ENCODE results near the gene CDC45. TPM values are rescaled to one million over a fixed set of nuclear protein-coding genes. Genes with fewer than 3 reads are reported as not detected.
"Not testable (repeated sequence)": the region's sequence is repeated elsewhere in the genome, so short reads cannot be mapped to it uniquely, and the experiment has no call there.

Gene CDC45
- total and polyA plus RNA-seq, 7 donors, result 0.14 to 16.6 (median 6.1) TPM; not detected in 3

DNA sequence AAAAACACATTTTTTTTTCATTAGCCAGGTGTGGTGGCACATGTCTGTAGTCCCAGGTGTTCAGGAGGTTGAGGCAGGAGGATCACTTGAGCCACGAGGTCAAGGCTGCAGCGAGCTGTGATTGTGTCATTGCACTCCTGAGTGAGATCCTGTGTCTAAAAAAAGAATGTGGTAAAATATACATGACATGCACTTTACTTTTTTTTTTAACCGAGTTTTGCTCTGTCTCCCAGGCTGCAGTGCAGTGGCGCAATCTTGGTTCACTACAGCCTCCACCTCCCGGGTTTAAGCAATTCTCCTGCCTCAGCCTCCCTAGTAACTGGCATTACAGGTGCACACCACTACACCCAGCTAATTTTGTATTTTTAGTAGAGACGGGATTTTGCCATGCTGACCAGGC, 67.0 kb downstream of the CDC45 start:
- Histone ChIP-seq H3K4me1 (no peaks in the 10 kb centered on the region), H3K27ac (no peak overlapping the region), H3K27me3 (peaks cover 0 to 13% (median 0%) of the 10 kb centered on the region in 3 donors), H3K4me3 (no peak overlapping the region), H3K9me3 (no peaks in the 10 kb centered on the region), H3K36me3 (no peaks in the 10 kb centered on the region)
- no peak for DNase-seq
- intact Hi-C loops (cut with DNase I), result no loop called here
- no peak for TF ChIP-seq CTCF (IDR thresholded peaks at IDR 0.05)
- TF ChIP-seq POLR2A (IDR thresholded peaks at IDR 0.05), result no peak
- TF ChIP-seq EP300 (IDR thresholded peaks at IDR 0.05), result no peak
- no peak for TF ChIP-seq POLR2AphosphoS5 (IDR thresholded peaks at IDR 0.05)
- 69 to 77% methylated on average over 6 of the region's 6 CpGs for WGBS, 2 donors

DNA sequence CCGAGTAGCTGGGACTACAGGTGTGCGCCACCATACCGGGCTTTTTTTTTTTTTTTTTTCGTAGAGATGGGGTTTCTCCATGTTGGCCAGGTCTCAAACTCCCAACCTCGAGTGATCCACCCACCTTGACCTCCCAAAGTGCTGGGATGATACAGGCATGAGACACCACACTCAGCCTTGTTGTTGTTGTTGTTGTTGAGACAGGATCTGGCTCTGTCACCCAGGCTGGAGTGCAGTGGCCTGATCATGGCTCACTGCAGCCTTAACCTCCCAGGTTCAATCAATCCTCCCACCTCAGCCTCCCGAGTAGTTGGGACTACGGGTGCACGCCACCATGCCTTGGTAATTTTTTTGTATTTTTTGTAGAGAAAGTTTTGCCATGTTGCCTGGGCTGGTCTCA, 67.9 kb downstream of the CDC45 start:
- no peak for DNase-seq
- TF ChIP-seq POLR2A (IDR thresholded peaks at IDR 0.05) (no peak), EP300 (IDR thresholded peaks at IDR 0.05) (no peak), CTCF (IDR thresholded peaks at IDR 0.05) (no peak), POLR2AphosphoS5 (IDR thresholded peaks at IDR 0.05) (no peak)
- intact Hi-C loops (cut with DNase I), result no loop called here

GRCh38 chr22:19548427-19548826, 68.7 kb downstream of the CDC45 start:
- intact Hi-C loops (cut with DNase I); H3K36me3 ChIP-seq; H3K4me3 ChIP-seq; H3K9me3 ChIP-seq; H3K4me1 ChIP-seq; H3K27ac ChIP-seq: not testable (repeated sequence)
- 93 to 95% methylated on average over 5 of the region's 5 CpGs for WGBS, 2 donors
- peaks cover 0 to 13% (median 0%) of the 10 kb centered on the region in 3 donors for H3K27me3 ChIP-seq
- DNase-seq, result peak; percentile 8

More for the DNA sequence above, 67.9 kb downstream of the CDC45 start:
- Histone ChIP-seq H3K27me3 (peaks cover 0 to 13% (median 0%) of the 10 kb centered on the region in 3 donors), H3K27ac (no peak overlapping the region), H3K4me1 (no peaks in the 10 kb centered on the region), H3K36me3 (no peaks in the 10 kb centered on the region), H3K9me3 (no peaks in the 10 kb centered on the region), H3K4me3 (no peak overlapping the region)
- 91 to 93% methylated on average over 8 of the region's 8 CpGs for WGBS, 2 donors

GRCh38 chr22:19548964-19549363, 69.2 kb downstream of the CDC45 start:
- Histone ChIP-seq H3K36me3 (no peaks in the 10 kb centered on the region), H3K9me3 (no peaks in the 10 kb centered on the region), H3K27me3 (peaks cover 0 to 9% (median 0%) of the 10 kb centered on the region in 3 donors), H3K4me1 (no peaks in the 10 kb centered on the region), H3K4me3 (no peak overlapping the region), H3K27ac (no peak overlapping the region)
- DNase-seq, result peak; percentile 17
- intact Hi-C loops (cut with DNase I), result no loop called here
- TF ChIP-seq EP300 (IDR thresholded peaks at IDR 0.05) (no peak), POLR2A (IDR thresholded peaks at IDR 0.05) (no peak), POLR2AphosphoS5 (IDR thresholded peaks at IDR 0.05) (no peak), CTCF (IDR thresholded peaks at IDR 0.05) (no peak)
- 83 to 86% methylated on average over 2 of the region's 2 CpGs for WGBS, 2 donors

- no peak overlapping the region for H3K4me3 ChIP-seq
- intact Hi-C loops (cut with DNase I), result no loop called here
- no peaks in the 10 kb centered on the region for H3K4me1 ChIP-seq
- H3K9me3 ChIP-seq, result no peaks in the 10 kb centered on the region
- H3K36me3 ChIP-seq, result no peaks in the 10 kb centered on the region
- TF ChIP-seq POLR2A (IDR thresholded peaks at IDR 0.05), result no peak
- TF ChIP-seq CTCF (IDR thresholded peaks at IDR 0.05), result no peak
- TF ChIP-seq EP300 (IDR thresholded peaks at IDR 0.05), result no peak
- no peak for TF ChIP-seq POLR2AphosphoS5 (IDR thresholded peaks at IDR 0.05)
- peaks cover 0 to 4% (median 0%) of the 10 kb centered on the region in 3 donors for H3K27me3 ChIP-seq
- no peak for DNase-seq
- 75 to 82% methylated on average over 7 of the region's 7 CpGs for WGBS, 2 donors
- H3K27ac ChIP-seq, result no peak overlapping the region
Measured at GRCh38 chr22:19549428-19549827, 69.7 kb downstream of the CDC45 start.

Measured in sigmoid colon (tissue), 7 donors.